Muscle layer of duodenum (tissue), 2 donors: Measurements from ENCODE around the gene DACT1.

Source experiments
- H3K27ac ChIP-seq: one replicate; pipeline ENCODE4 v1.7.0; 2013; ENCODE audit warnings: mild to moderate bottlenecking, low read length
- H3K27me3 ChIP-seq: one replicate; pipeline ENCODE4 v1.7.0; 2013; ENCODE audit warnings: low read depth, mild to moderate bottlenecking, control low read depth, low read length
- H3K36me3 ChIP-seq, 2 donors: one replicate each; pipeline ENCODE4 v1.7.0; 2013; ENCODE audit warnings: low read length in 2 of 2, control low read depth in 1 of 2, mild to moderate bottlenecking in 1 of 2; ENCODE audit not compliant: insufficient read depth in 2 of 2, control insufficient read depth in 1 of 2
- H3K4me1 ChIP-seq, 2 donors: one replicate each; pipeline ENCODE4 v1.7.0; 2013; ENCODE audit warnings: low read length in 2 of 2, mild to moderate bottlenecking in 2 of 2, control low read depth in 1 of 2, moderate library complexity in 1 of 2; ENCODE audit not compliant: insufficient read depth in 2 of 2, control insufficient read depth in 1 of 2
- H3K4me3 ChIP-seq, 2 donors: one replicate each; pipeline ENCODE4 v1.7.0; 2013; ENCODE audit warnings: low read length in 2 of 2, low read depth in 1 of 2, mild to moderate bottlenecking in 1 of 2
- H3K9me3 ChIP-seq, 2 donors: one replicate each; pipeline ENCODE4 v1.7.0; 2013; ENCODE audit warnings: low read length in 2 of 2, control low read depth in 1 of 2, mild to moderate bottlenecking in 1 of 2; ENCODE audit not compliant: control insufficient read depth in 1 of 2
- donor health status: healthy.

DACT1 gene

DNA sequence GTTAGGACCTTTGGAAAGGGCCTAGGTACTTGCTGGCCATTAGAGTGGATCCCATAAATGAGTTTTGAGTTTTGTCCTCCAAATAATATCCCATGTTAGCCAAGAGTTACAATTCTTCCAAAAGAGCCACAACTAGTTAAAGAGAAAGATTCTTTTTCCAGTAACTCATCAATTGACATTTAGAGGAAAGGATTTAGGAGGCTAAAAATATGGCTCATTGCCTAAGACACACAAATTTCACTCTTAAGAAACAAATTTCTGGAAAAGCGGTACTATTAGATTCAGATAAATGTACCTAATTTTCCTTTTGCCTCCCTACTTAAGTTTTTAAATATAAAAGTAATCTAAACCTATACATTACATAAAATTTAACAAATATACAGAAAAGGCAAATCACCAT, 21.3 kb downstream of the DACT1 start:
- no peak overlapping the region for H3K27ac ChIP-seq
- no peaks in the 10 kb centered on the region for H3K4me1 ChIP-seq
- H3K4me3 ChIP-seq: no peak overlapping the region
- H3K9me3 ChIP-seq: no peaks in the 10 kb centered on the region
- H3K27me3 ChIP-seq: no peaks in the 10 kb centered on the region
- H3K36me3 ChIP-seq: no peaks in the 10 kb centered on the region

DNA sequence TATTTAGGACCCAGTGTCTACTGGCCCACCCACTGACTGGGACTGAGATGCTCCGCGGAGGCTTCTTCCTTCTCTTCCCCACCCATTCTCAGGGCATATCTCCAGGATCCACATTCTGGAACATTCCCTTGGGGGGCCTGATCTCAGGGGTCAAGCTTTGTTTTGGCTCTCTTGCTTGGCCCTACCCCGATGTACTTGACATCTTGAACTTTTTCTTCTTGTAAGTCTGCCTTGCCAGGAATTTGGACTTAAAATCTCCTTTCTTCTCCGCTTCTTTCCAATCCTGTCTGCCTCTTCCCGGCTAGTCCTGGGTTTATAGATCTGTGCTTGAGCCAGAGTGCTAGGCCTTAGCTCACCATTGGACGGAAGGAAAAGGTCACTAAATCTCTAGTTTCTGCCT, 22.1 kb downstream of the DACT1 start:
- Histone ChIP-seq H3K4me3 (no peak overlapping the region), H3K27me3 (no peaks in the 10 kb centered on the region), H3K36me3 (no peaks in the 10 kb centered on the region), H3K4me1 (no peaks in the 10 kb centered on the region), H3K27ac (no peak overlapping the region), H3K9me3 (no peaks in the 10 kb centered on the region)

DNA sequence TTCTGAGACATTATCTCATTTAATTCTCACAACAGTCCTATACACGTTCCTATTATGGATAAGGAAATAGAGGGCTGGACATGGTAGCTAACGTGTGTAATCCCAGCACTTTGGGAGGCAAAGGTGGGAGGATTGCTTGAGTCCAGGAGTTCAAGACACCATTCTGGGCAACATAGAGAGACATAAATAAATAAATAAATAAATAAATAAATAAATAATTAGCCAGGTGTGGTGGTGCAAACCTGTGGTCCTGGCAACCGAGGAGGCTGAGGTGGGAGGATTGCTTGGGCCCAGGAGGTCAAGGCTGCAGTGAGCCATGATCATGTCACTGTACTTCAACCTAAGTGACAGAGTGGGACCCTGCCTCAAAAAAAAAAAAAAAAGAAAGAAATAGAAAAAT, 22.6 kb downstream of the DACT1 start:
- Histone ChIP-seq H3K27me3 (no peaks in the 10 kb centered on the region), H3K36me3 (no peaks in the 10 kb centered on the region), H3K9me3 (no peaks in the 10 kb centered on the region), H3K4me3 (no peak overlapping the region), H3K27ac (no peak overlapping the region), H3K4me1 (no peaks in the 10 kb centered on the region)

DNA sequence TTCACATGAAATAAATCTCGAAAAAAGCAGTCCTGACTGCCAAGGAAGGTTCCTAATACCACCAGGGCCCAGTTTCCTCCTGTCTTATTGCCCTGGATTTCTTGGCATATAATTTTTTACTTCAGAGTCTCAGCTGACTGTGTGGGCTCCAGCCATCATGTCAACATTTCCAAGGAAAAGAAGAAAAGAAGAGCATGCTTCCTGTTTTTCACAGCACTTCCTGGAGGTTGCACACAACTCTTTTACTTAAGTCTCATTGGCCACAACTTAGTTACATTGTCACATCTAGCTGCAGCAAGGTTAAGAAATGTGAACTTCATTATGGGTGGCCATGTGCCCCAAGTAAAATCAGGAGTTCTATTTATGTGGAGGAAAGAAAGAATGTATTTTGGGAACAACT, 24.3 kb downstream of the DACT1 start:
- no peaks in the 10 kb centered on the region for H3K36me3 ChIP-seq
- no peak overlapping the region for H3K27ac ChIP-seq
- H3K4me3 ChIP-seq: no peak overlapping the region
- H3K9me3 ChIP-seq: no peaks in the 10 kb centered on the region
- H3K4me1 ChIP-seq: no peaks in the 10 kb centered on the region
- no peaks in the 10 kb centered on the region for H3K27me3 ChIP-seq

DNA sequence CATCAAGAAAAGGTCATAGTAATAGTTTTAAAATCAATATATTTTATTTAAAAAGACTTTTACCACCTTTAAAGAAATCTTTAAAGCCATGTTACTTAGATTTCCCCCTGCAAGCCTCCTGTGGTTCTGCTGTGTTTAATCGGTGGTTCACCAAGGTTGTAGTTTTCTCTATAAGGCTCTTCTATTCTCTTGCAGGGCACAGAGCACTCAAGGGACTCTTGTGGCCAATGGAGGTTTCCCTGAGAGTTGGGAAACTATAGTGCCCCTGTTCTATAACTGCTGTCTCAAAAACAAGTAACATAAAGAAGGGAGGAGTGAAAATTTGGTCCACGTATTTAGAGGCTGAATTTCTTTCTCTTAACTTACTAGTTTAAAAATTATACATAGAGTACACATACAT, 25.0 kb downstream of the DACT1 start:
- Histone ChIP-seq H3K27ac (no peak overlapping the region), H3K4me1 (no peaks in the 10 kb centered on the region), H3K27me3 (no peaks in the 10 kb centered on the region), H3K36me3 (no peaks in the 10 kb centered on the region), H3K4me3 (no peak overlapping the region), H3K9me3 (no peaks in the 10 kb centered on the region)

DNA sequence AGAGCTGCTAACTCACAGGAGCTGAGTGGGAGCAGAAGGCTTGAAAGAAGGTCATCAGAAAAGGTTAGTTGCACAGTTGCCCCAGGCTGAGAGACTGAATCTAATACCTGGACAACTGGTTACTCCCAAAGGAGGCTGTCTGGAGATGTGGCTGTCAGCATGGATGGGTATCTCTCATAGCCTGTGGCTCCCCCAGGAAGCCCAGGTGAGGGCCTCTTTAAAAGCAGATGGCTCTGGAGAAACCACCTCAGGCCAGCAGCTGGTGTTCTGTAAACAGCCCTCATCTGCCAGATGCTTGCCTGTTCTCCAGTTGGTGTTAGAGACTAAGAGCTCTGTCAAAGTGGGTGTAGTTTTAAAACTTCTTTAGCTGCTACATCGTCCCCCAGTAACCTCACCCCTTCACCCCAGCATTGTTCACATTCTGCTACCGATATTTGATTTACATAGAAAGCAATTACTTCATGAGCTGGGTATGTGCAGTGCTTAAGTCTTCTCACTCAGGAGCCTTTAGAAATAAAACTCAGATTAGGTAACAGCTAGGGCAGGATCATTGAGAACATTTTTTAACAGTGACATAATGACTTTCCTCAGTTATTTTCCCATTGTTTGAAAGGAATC, 25.8 kb downstream of the DACT1 start:
- H3K36me3 ChIP-seq: no peaks in the 10 kb centered on the region
- no peak overlapping the region for H3K4me3 ChIP-seq
- no peaks in the 10 kb centered on the region for H3K4me1 ChIP-seq
- no peaks in the 10 kb centered on the region for H3K27me3 ChIP-seq
- H3K27ac ChIP-seq: no peak overlapping the region
- no peaks in the 10 kb centered on the region for H3K9me3 ChIP-seq

DNA sequence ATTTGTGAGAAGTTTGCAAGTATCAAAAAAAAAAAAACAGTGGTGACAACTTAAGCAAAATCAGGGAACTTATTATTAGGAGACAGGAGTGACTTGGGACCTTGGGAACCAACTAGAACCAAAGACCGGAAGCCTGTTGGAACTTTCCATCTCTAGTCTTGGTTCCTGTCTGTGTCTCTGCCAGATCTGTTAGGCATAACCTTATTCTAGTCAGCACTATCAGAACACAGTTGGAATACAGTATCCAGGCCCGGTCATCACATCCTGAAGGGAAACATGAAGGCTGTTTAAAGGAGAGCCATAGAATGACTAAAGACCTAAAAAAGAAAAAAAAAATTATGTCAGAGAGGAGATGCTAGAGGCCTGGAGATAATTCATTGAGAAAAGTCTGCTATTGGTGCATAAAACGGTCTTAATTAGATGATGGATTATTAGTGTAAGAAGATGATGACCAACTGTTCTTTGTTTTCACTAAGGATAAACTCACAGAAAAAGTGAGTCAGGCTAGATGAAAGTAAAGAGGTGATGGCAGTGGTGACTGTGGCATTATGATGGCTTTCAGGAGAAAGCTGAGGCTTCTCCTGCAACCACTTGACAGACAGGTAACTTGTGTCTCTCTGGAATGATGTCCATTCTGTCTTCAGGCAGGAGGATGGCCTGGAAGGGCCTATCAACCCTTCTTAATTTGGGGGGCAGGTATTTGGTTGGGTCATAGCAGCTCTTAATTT, 28.2 kb downstream of the DACT1 start:
- Histone ChIP-seq H3K9me3 (no peaks in the 10 kb centered on the region), H3K4me3 (no peak overlapping the region), H3K4me1 (no peaks in the 10 kb centered on the region), H3K27me3 (no peaks in the 10 kb centered on the region), H3K27ac (no peak overlapping the region), H3K36me3 (no peaks in the 10 kb centered on the region)

DNA sequence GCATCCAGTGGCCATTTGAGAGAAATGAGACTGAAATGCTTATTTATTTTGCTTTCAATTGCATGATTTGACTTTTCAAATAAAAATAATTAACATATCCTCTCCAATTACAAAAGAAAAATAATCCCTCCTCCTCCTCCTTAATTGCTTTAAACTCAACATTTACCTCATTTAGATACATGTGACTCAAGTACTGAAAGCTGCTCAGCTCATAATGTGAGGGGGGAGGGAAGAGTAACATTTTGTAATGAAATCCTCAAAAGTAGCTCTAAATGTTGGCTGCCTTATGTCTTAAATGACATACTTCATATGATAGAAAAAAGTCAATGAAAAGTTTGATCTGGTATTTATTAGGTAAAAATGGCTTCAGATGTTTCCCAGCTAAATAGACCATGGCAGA, 29.0 kb downstream of the DACT1 start:
- no peaks in the 10 kb centered on the region for H3K27me3 ChIP-seq

DNA sequence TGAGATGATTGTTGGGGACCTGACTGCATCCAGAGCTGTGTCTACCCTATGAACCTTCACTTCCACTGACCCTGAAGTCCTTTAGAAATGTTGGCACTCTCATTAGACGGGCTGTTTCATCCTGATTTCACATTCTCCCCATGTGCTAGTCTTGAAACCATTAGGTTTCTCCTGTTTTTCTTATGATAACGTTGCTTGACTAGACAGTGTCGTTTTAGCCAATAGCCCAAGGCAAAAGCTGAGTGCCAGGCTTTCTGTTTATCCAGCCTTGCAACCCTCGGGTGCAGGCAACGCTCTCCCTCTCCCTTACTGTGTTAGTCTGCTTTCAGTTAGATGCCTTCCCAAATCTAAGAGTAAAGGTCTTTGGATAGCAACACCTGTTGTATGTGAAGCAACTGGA, 30.1 kb downstream of the DACT1 start:
- Histone ChIP-seq H3K36me3 (no peaks in the 10 kb centered on the region), H3K4me1 (no peaks in the 10 kb centered on the region), H3K27ac (no peak overlapping the region), H3K27me3 (no peaks in the 10 kb centered on the region), H3K4me3 (no peak overlapping the region), H3K9me3 (no peaks in the 10 kb centered on the region)

More for the DNA sequence above, 29.0 kb downstream of the DACT1 start:
- no peak overlapping the region for H3K27ac ChIP-seq
- no peak overlapping the region for H3K4me3 ChIP-seq
- H3K36me3 ChIP-seq: no peaks in the 10 kb centered on the region
- no peaks in the 10 kb centered on the region for H3K4me1 ChIP-seq
- no peaks in the 10 kb centered on the region for H3K9me3 ChIP-seq

DNA sequence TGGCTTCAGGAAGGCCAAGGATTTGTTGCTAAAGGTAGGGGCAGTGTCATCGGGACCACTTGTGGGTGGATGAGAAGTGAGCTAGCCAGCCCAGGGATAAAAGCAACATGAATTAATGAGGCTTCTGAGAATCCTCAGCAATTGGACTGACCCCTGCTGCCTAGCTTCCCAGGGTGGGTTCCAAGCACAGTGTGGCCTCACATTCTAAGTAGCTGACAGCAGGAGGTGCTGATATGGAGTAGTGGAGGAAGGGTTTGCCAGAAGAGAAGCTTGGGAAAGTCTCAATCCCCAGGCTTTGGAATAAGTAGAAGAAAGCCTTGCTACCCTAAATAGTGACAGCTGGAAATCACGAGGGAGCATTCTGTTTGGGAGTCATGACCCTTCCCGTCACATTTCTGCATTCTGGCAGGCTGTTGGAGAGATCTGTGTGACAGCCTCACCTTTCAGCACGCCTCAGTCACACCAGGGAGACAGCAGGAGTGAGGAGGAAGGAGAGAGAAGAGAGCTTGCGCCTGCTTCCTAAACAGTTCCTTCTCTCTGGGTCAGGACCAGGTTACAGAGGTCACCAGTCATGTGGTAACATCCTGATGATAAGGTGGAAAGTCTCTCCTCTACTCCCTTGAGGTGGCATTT, 31.2 kb downstream of the DACT1 start:
- H3K9me3 ChIP-seq: no peaks in the 10 kb centered on the region
- no peak overlapping the region for H3K4me3 ChIP-seq
- no peaks in the 10 kb centered on the region for H3K36me3 ChIP-seq
- no peak overlapping the region for H3K27ac ChIP-seq
- H3K27me3 ChIP-seq: no peaks in the 10 kb centered on the region
- H3K4me1 ChIP-seq: no peaks in the 10 kb centered on the region

DNA sequence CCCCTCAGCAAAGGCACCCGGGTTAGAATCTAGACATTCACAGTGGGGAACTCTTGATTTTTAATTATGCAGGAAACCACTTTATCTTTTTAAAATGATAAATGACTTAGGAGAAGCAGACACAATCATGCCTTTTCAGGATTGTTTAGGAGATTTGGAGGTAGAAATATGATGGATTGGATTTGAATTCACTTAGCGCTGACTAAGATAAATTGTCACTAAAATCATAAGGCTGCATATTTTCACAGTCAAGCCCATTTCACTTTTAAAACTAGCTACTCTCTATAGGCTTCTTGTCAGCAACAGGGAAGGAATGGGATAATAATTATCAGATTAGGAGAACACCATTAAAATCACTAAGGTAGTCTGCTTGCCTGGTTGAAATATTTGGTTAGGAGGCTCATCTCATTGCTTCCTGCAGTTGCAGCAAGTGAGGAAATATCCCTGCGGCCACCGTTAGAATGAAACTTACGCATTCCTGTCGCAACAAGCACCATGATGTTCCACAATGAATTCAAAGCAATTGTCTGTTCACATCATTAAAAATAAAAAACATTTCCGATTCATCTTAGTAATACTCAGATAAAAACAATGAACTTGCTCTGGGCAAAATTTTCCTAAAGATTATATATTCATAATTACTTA, 31.9 kb downstream of the DACT1 start:
- H3K36me3 ChIP-seq: no peaks in the 10 kb centered on the region
- H3K27me3 ChIP-seq: no peaks in the 10 kb centered on the region
- no peaks in the 10 kb centered on the region for H3K9me3 ChIP-seq
- H3K4me1 ChIP-seq: no peaks in the 10 kb centered on the region
- no peak overlapping the region for H3K27ac ChIP-seq
- H3K4me3 ChIP-seq: no peak overlapping the region
